K562 (cell line): ENCODE data around the gene EXOC4.

ENCODE experiments used
- CBX5 ChIP-seq: IDR thresholded peaks from 2 replicates; pipeline ENCODE4 v1.6.1; 2014; ENCODE audit warnings: low read depth, borderline replicate concordance
- CREB1 ChIP-seq, 2 experiments: sonication (generic) in 1 of 2; formaldehyde crosslinking in 1 of 2; IDR thresholded peaks; 2 replicates each; pipeline versions ENCODE4 v1.6.1 to v1.8.0; 2012 to 2022; ENCODE audit warnings: inconsistent platforms in 1 of 2, mild to moderate bottlenecking in 1 of 2, missing genetic modification reagents in 1 of 2, moderate library complexity in 1 of 2
- CTCF ChIP-seq, 3 experiments: IDR thresholded peaks in 2 of 3; conservative IDR thresholded peaks in 1 of 3; 2 replicates each; pipeline ENCODE4 v1.5.1; 2011 to 2012; ENCODE audit warnings: low read length in 3 of 3, mild to moderate bottlenecking in 3 of 3, control low read depth in 2 of 3, improper control_type of control experiment in 1 of 3, inconsistent platforms in 1 of 3, low read depth in 1 of 3, mixed read lengths in 1 of 3, moderate library complexity in 1 of 3; ENCODE audit not compliant: insufficient read depth in 2 of 3
- EZH2 ChIP-seq: IDR thresholded peaks from 2 replicates; pipeline ENCODE4 v1.6.1; 2012; ENCODE audit warnings: low read depth, mild to moderate bottlenecking, inconsistent platforms, low read length, borderline replicate concordance
- POLR2AphosphoS5 ChIP-seq: IDR thresholded peaks from 2 replicates; pipeline ENCODE4 v1.6.1; 2011; ENCODE audit warnings: mild to moderate bottlenecking, low read depth, low read length, moderate library complexity; ENCODE audit not compliant: control insufficient read depth, insufficient read depth

- TF ChIP-seq EZH2 (no peak), CREB1 (IDR thresholded peaks at IDR 0.05) (peak; percentile 94), CREB1 (CRISPR knock-in tag; IDR thresholded peaks at IDR 0.05) (peak; percentile 91), CTCF (IDR thresholded peaks at IDR 0.05 in 2 of 3, conservative IDR thresholded peaks at IDR 0.05 in 1 of 3; ENCODE audit: insufficient read depth in 2 of 3, low read depth in 1 of 3, low read length in 3 of 3) (0 out of 6 replicates have a peak, but pooled peaks of 1 of the 3 experiments have one; percentile 8), POLR2AphosphoS5 (peak; percentile 97), CBX5 (no peak)
These were observed at the start of gene EXOC4 for GRCh38 chr7:133252858-133253518.
